Karpas-422 (cell line): Measurements from ENCODE around the gene MBNL2. TPM values are rescaled to one million over a fixed set of nuclear protein-coding genes. Genes with fewer than 3 reads are reported as not detected.

Source experiments
- DNase-seq: peaks from one replicate; pipeline ENCODE4 v3.0.0-alpha.2; 2015
- H2AFZ ChIP-seq: fragments of 200-600 bp; sonication (generic); 2 replicates; pipeline ENCODE4 v1.6.1; 2014; ENCODE audit warnings: antibody characterized with exemption, low read length, mixed read lengths
- H3K27ac ChIP-seq: fragments of 200-600 bp; sonication (generic); 2 replicates; pipeline ENCODE4 v1.5.1; 2014; ENCODE audit warnings: mild to moderate bottlenecking, low read length, moderate library complexity
- H3K27me3 ChIP-seq: fragments of 200-600 bp; sonication (generic); 2 replicates; pipeline ENCODE4 v1.6.1; 2014; ENCODE audit warnings: low read length, mixed read lengths
- H3K36me3 ChIP-seq: fragments of 200-600 bp; sonication (generic); 2 replicates; pipeline ENCODE4 v1.6.1; 2014; ENCODE audit warnings: low read length, mixed read lengths; ENCODE audit not compliant: insufficient read depth
- H3K4me1 ChIP-seq: fragments of 200-600 bp; sonication (generic); 2 replicates; pipeline ENCODE4 v1.6.1; 2014; ENCODE audit warnings: mild to moderate bottlenecking, low read length, mixed read lengths
- H3K4me2 ChIP-seq: fragments of 200-600 bp; sonication (generic); 2 replicates; pipeline ENCODE4 v1.6.1; 2014; ENCODE audit warnings: low read length, low read depth, mild to moderate bottlenecking; ENCODE audit not compliant: poor library complexity, severe bottlenecking
- H3K4me3 ChIP-seq: fragments of 200-600 bp; sonication (generic); 2 replicates; pipeline ENCODE4 v1.5.1; 2014; ENCODE audit warnings: mild to moderate bottlenecking, antibody characterized with exemption, low read length, mixed read lengths
- H3K79me2 ChIP-seq: fragments of 200-600 bp; sonication (generic); 2 replicates; pipeline ENCODE4 v1.6.1; 2014; ENCODE audit warnings: mild to moderate bottlenecking, low read length, mixed read lengths
- H3K9ac ChIP-seq: fragments of 200-600 bp; sonication (generic); 2 replicates; pipeline ENCODE4 v1.6.0; 2014; ENCODE audit warnings: low read length
- H3K9me2 ChIP-seq: fragments of 200-600 bp; sonication (generic), shearing (Covaris generic); replicated peaks from 2 replicates; pipeline ENCODE4 v1.6.0; 2014; ENCODE audit warnings: mild to moderate bottlenecking, low read length, moderate library complexity; ENCODE audit not compliant: insufficient read depth
- H3K9me3 ChIP-seq: fragments of 300-700, 200-600 bp; sonication (generic); 2 replicates; pipeline ENCODE4 v1.6.1; 2014; ENCODE audit warnings: low read length, mixed read lengths
- H4K20me1 ChIP-seq: fragments of 200-600 bp; sonication (generic); 2 replicates; pipeline ENCODE4 v1.6.1; 2014; ENCODE audit warnings: mild to moderate bottlenecking, antibody characterized with exemption, low read length, low read depth; ENCODE audit not compliant: insufficient read depth
- total RNA-seq: library from RNA; depleted of rRNA; stranded (reverse); fragments of >200 nt; shearing (Covaris generic); gene quantifications from 2 replicates; pipeline ENCODE4 v1.2.3, GENCODE V29; 2014; ENCODE audit warnings: low replicate concordance

The MBNL2 gene
- total RNA-seq, 1 experiment from 2014 or later = 8.5 TPM

- Histone ChIP-seq H3K4me1 (peaks cover 47% of the 10 kb centered on the region), H3K9me3 (no peaks in the 10 kb centered on the region), H3K27me3 (no peaks in the 10 kb centered on the region), H3K4me2 (peak within 1 kb of the TSS; percentile 99), H3K9ac (peak within 1 kb of the TSS; percentile 98), H4K20me1 (0 out of 2 replicates have a peak, but pooled peaks cover 3% of the 10 kb centered on the region), H3K27ac (peak within 1 kb of the TSS; percentile 88), H3K36me3 (peaks cover 17% of the 10 kb centered on the region), H3K9me2 (no peaks in the 10 kb centered on the region), H3K4me3 (peak within 1 kb of the TSS; percentile 87), H2AFZ (peak within 1 kb of the TSS; percentile 95), H3K79me2 (peaks cover 45% of the 10 kb centered on the region)
- DNase-seq = peak; percentile 95
Measured at GRCh38 chr13:97433727-97434396, 211.7 kb downstream of the MBNL2 start, which contains the start of gene RAP2A. TSS of gene RAP2A (plus strand) at chr13:97434169. CDS start at chr13:97434471, 302 bp downstream.

- no peaks in the 10 kb centered on the region for H3K9me2 ChIP-seq
- H4K20me1 ChIP-seq = 0 out of 2 replicates have a peak, but pooled peaks cover 3% of the 10 kb centered on the region
- no peaks in the 10 kb centered on the region for H3K9me3 ChIP-seq
- peak overlapping the region; percentile 38; the same call in 1 of the 2 replicates for H3K27ac ChIP-seq
- peak overlapping the region; percentile 75 for H3K4me3 ChIP-seq
- H3K9ac ChIP-seq = peak overlapping the region; percentile 80
- peak; percentile 73 for DNase-seq
- H2AFZ ChIP-seq = peak overlapping the region; percentile 25; the same call in 1 of the 2 replicates
- peaks cover 52% of the 10 kb centered on the region for H3K4me1 ChIP-seq
- H3K79me2 ChIP-seq = peaks cover 52% of the 10 kb centered on the region
- no peaks in the 10 kb centered on the region for H3K27me3 ChIP-seq
- peaks cover 22% of the 10 kb centered on the region for H3K36me3 ChIP-seq
- peak overlapping the region; percentile 80 for H3K4me2 ChIP-seq
Measured at GRCh38 chr13:97434397-97435201, 212.5 kb downstream of the MBNL2 start.

- Histone ChIP-seq H3K9me3 (no peaks in the 10 kb centered on the region), H3K79me2 (peaks cover 56% of the 10 kb centered on the region), H3K36me3 (peaks cover 22% of the 10 kb centered on the region), H3K4me1 (peaks cover 52% of the 10 kb centered on the region), H3K27me3 (no peaks in the 10 kb centered on the region), H4K20me1 (0 out of 2 replicates have a peak, but pooled peaks cover 3% of the 10 kb centered on the region), H2AFZ (no peak overlapping the region), H3K9ac (peak overlapping the region; percentile 80), H3K4me3 (peak overlapping the region; percentile 75), H3K4me2 (peak overlapping the region; percentile 80), H3K27ac (0 out of 2 replicates have a peak overlapping the region, but pooled peaks have one; percentile 38), H3K9me2 (no peaks in the 10 kb centered on the region)
- peak; percentile 53 for DNase-seq
Measured at GRCh38 chr13:97435323-97435722, 213.2 kb downstream of the MBNL2 start.

GRCh38 chr13:97435794-97436193 lies 213.7 kb downstream of the MBNL2 start:
- Histone ChIP-seq H3K27me3 (no peaks in the 10 kb centered on the region), H3K9ac (peak overlapping the region; percentile 80), H3K9me3 (no peaks in the 10 kb centered on the region), H3K4me2 (peak overlapping the region; percentile 80), H3K9me2 (no peaks in the 10 kb centered on the region), H3K4me1 (peaks cover 52% of the 10 kb centered on the region), H3K79me2 (peaks cover 60% of the 10 kb centered on the region), H3K36me3 (peaks cover 22% of the 10 kb centered on the region), H2AFZ (no peak overlapping the region), H4K20me1 (0 out of 2 replicates have a peak, but pooled peaks cover 3% of the 10 kb centered on the region), H3K4me3 (peak overlapping the region; percentile 75), H3K27ac (no peak overlapping the region)
- peak; percentile 65 for DNase-seq

- Histone ChIP-seq H3K9me2 (no peaks in the 10 kb centered on the region), H3K4me2 (peak overlapping the region; percentile 80), H3K79me2 (peaks cover 69% of the 10 kb centered on the region), H3K36me3 (peaks cover 22% of the 10 kb centered on the region), H3K27ac (no peak overlapping the region), H4K20me1 (0 out of 2 replicates have a peak, but pooled peaks cover 3% of the 10 kb centered on the region), H3K9me3 (no peaks in the 10 kb centered on the region), H3K4me1 (peaks cover 45% of the 10 kb centered on the region), H3K4me3 (0 out of 2 replicates have a peak overlapping the region, but pooled peaks have one; percentile 75), H3K27me3 (no peaks in the 10 kb centered on the region), H3K9ac (no peak overlapping the region), H2AFZ (no peak overlapping the region)
- DNase-seq = no peak
Measured at GRCh38 chr13:97436845-97437244, 214.7 kb downstream of the MBNL2 start.

GRCh38 chr13:97437729-97438128 lies 215.6 kb downstream of the MBNL2 start:
- H4K20me1 ChIP-seq = 0 out of 2 replicates have a peak, but pooled peaks cover 3% of the 10 kb centered on the region
- H3K9ac ChIP-seq = no peak overlapping the region
- H3K4me3 ChIP-seq = no peak overlapping the region
- H3K4me1 ChIP-seq = peaks cover 36% of the 10 kb centered on the region
- peaks cover 24% of the 10 kb centered on the region for H3K36me3 ChIP-seq
- H3K9me2 ChIP-seq = no peaks in the 10 kb centered on the region
- H3K4me2 ChIP-seq = peak overlapping the region; percentile 80
- H3K27me3 ChIP-seq = no peaks in the 10 kb centered on the region
- H3K79me2 ChIP-seq = peaks cover 75% of the 10 kb centered on the region
- no peaks in the 10 kb centered on the region for H3K9me3 ChIP-seq
- no peak for DNase-seq
- no peak overlapping the region for H3K27ac ChIP-seq
- no peak overlapping the region for H2AFZ ChIP-seq

- Histone ChIP-seq H3K9me2 (no peaks in the 10 kb centered on the region), H3K27ac (no peak overlapping the region), H4K20me1 (0 out of 2 replicates have a peak, but pooled peaks cover 3% of the 10 kb centered on the region), H3K4me3 (no peak overlapping the region), H2AFZ (no peak overlapping the region), H3K4me1 (peaks cover 39% of the 10 kb centered on the region), H3K79me2 (peaks cover 88% of the 10 kb centered on the region), H3K4me2 (no peak overlapping the region), H3K9me3 (no peaks in the 10 kb centered on the region), H3K27me3 (no peaks in the 10 kb centered on the region), H3K9ac (no peak overlapping the region), H3K36me3 (peaks cover 35% of the 10 kb centered on the region)
- DNase-seq = no peak
Measured at GRCh38 chr13:97438856-97439595, 216.9 kb downstream of the MBNL2 start.
